Esophagus squamous epithelium (tissue), 4 donors: ENCODE measurements around the gene NTS.

Source experiments
- POLR2A ChIP-seq, 4 donors: fragments of 450-650 bp; IDR thresholded peaks; one replicate each; pipeline ENCODE4 v1.6.1; 2017; ENCODE audit warnings: antibody characterized with exemption in 4 of 4, mild to moderate bottlenecking in 4 of 4, moderate library complexity in 3 of 4
- TF ChIP-seq, protein P1 (sequence below), 6 experiments: fragments of 450-650 bp in 4 of 6; fragments of 200-600 bp in 2 of 6; sonication (generic) in 2 of 6; IDR thresholded peaks; one replicate each; pipeline ENCODE4 v1.5.1; 2016 to 2019; ENCODE audit warnings: antibody characterized with exemption in 6 of 6, mild to moderate bottlenecking in 4 of 6, moderate library complexity in 4 of 6

DNA sequence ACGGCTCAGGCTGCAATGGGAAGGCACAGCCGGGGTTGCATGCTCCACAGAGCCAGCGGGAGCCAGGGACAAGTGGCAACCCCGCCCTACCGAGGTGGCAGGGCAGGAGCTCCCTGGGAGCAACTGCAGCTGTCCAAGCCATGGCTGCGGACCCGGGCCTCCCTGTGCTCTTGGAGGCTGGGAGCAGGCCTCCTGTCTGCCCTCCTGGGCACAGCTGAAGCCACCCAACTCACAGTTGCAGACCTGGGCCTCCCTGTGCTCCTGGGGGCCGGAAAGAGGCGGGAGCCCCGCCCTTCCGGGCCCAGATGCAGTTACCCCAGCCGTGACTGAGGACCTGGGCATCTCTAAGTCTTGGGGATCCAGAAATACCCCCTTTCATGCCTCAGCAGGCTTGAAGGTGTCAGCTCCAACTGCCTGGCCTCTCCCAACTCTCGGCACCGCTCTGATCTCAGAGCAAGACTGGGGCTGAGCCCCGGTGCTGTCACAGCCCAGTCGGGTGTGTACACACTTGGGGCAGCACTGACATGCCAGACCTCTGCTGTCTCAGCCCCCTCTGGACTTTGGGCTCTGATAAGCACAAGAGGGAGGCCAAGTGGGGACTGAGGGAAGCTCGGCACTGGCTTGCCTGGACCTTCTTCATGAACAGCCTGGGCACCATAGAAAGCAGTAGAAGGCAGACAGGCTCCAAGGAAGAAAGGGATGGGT, 30.3 kb upstream of the NTS start:
- TF ChIP-seq, protein P1, sequence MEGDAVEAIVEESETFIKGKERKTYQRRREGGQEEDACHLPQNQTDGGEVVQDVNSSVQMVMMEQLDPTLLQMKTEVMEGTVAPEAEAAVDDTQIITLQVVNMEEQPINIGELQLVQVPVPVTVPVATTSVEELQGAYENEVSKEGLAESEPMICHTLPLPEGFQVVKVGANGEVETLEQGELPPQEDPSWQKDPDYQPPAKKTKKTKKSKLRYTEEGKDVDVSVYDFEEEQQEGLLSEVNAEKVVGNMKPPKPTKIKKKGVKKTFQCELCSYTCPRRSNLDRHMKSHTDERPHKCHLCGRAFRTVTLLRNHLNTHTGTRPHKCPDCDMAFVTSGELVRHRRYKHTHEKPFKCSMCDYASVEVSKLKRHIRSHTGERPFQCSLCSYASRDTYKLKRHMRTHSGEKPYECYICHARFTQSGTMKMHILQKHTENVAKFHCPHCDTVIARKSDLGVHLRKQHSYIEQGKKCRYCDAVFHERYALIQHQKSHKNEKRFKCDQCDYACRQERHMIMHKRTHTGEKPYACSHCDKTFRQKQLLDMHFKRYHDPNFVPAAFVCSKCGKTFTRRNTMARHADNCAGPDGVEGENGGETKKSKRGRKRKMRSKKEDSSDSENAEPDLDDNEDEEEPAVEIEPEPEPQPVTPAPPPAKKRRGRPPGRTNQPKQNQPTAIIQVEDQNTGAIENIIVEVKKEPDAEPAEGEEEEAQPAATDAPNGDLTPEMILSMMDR (IDR thresholded peaks at IDR 0.05): no peak
- no peak for TF ChIP-seq POLR2A (IDR thresholded peaks at IDR 0.05)
